ENCODE results near the gene SOWAHC.
"Not testable (repeated sequence)": the region's sequence is repeated elsewhere in the genome, so short reads cannot be mapped to it uniquely, and the experiment has no call there.

Gene SOWAHC

DNA sequence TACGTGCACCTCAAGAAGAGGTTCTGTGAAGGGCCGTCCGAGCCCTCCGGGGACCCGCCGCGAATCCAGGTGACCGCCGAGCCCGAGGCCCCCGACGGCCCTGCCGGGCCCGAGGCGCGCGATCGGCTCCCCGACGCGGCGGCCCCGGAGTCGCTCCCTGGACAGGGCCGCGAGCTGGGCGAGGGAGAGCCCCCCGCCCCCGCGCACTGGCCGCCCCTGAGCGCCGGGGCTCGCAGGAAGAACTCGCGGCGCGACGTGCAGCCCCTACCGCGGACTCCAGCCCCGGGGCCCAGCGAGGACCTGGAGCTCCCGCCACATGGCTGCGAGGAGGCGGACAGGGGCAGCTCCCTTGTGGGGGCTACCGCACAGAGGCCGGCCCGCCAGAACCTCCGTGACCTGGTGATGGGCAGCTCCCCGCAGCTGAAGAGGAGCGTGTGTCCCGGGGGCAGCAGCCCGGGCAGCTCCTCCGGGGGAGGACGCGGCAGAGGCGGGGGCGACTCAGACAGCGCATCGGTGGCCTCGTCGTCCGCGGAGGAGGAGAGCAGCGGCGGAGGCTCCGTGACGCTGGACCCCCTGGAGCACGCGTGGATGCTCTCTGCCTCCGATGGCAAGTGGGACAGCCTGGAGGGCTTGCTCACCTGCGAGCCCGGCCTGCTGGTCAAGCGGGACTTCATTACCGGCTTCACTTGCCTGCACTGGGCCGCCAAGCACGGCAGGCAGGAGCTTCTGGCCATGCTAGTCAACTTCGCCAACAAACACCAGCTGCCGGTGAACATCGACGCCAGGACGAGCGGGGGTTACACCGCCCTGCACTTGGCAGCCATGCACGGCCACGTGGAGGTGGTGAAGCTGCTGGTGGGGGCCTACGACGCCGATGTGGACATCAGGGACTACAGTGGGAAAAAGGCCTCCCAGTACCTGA, 812 bp downstream of the SOWAHC start:
- no peak for DNase-seq (ENCODE audit: low read depth, low spot score)

GRCh38 chr2:109615637-109616144, 1.5 kb downstream of the SOWAHC start:
- DNase-seq (ENCODE audit: low read depth, low spot score) = no peak

DNA sequence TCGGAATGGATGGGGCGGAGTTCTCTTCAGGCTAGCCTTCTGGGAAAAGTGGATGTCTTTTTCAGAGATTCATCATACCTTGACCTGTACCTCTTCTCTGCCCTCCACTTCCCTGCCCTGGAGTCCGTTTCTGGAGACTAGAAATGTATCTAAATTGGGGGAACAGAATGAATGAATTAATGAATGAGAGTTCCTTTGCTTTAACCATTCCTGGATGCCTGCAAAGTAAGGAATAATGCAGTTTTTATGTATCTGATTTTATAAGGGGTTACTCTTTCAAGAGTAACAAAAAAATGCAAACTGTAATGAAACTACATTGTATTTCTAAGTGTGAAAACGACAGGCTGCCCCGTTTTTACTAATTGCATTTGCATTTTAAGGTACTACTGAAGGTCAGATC, 2.0 kb downstream of the SOWAHC start:
- no peak for DNase-seq (ENCODE audit: low read depth, low spot score)

DNA sequence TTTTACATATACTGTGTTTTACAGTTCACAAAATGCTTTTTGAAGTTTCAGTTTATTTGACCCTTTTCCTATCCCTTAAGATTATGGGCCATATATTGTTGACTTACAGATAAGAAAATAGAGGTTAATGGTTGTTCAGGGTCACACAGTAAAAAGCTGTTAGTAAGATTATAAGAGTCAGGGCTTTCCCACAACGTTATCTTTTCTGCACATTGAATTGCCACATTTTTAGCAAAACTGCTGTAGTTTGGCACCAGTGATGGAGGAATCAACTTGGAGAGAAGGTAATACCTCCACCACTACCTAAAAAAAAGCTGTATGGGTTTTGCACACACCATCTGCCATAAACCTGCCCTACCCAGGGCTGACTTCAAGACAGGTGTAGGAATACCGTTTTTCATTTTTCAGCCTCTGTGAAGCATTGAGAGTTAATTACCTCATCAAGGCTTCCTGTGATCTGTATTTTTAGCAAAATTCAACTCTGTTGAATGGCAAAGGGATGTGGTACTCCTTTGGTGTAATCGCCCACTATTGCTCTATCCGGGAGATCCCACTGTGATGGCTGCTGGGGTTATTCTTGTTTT, 5.0 kb downstream of the SOWAHC start:
- no peak for DNase-seq (ENCODE audit: low read depth, low spot score)

DNA sequence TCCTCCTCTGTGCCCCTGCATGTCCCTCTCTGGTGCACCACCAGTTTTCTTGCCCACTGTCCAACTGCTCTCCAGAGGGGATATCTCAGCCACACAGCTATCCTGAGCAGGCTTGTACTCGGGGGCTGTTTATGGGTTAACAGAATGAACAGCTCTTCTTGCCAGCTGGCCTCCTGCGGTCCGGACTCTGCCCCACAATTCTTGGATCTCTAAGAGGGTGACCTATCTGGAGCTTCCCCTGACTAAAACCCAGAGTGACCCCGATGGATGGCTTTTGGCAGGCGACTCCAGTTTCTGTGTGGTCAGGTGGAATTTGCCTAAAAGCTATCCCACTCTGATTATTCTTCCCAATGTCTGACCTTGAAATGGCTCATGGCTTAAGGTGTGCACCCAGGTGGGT, 9.1 kb downstream of the SOWAHC start:
- DNase-seq (ENCODE audit: low read depth, low spot score) = no peak

DNA sequence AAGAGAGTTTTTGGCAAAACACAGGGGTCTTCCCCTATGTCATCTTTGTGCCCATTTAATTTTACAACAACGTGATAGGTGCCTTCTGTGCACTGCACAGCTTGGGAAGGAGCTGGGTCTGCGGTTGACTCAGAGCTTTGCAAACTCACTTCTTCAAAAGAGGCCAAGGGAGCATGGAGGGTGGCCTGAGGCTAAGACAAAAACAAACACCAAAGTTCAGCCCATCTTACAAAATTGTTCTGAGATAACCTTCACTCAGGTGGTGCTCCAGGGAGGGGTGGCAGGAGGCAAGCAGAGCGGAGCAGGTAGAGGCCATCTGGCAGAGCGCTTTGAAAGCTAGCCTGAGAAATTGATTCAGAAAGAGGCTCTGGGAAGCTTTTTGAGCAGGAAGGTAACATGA, 9.8 kb downstream of the SOWAHC start:
- DNase-seq (ENCODE audit: low read depth, low spot score) = no peak

DNA sequence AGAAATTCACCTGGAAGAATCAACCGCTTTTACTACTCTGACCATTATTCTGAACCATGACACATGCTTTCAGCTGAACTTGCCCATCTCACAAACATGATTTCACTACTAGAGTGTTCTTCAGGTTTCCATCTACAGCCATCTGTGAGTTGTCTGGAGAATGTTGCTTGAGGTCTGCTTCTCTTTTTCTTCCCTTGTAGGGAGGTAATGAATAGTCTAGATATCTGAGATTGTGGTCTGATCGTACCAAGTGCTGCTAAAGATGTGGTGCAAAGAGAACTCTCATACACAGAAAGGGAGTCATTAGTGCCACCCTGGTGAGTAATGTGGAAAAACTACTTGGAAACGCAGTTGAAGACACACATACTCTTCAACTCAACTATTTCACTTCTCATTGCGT, 10.2 kb downstream of the SOWAHC start:
- DNase-seq (ENCODE audit: low read depth, low spot score) = no peak

GRCh38 chr2:109628321-109628720, 14.2 kb downstream of the SOWAHC start:
- not testable (repeated sequence) for DNase-seq (ENCODE audit: low read depth, low spot score)

DNA sequence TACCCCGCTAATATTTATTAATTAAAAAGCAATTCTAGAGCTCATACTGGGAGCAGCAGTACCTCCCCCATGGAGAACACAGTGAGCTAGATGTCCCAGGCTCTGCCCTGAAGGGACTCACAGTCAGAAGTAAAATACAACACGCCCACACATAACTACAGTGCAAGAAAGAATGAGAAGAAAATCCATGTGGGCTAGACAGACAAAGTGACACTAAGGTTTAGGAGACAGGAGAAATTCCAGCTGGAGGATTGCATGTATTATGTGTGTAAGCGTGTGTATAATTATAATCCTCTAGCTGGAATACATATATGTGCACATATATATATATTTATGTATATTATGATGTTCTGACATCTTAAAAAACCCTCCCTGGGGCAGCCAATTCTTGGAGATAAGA, 15.7 kb downstream of the SOWAHC start:
- DNase-seq (ENCODE audit: low read depth, low spot score) = no peak

DNA sequence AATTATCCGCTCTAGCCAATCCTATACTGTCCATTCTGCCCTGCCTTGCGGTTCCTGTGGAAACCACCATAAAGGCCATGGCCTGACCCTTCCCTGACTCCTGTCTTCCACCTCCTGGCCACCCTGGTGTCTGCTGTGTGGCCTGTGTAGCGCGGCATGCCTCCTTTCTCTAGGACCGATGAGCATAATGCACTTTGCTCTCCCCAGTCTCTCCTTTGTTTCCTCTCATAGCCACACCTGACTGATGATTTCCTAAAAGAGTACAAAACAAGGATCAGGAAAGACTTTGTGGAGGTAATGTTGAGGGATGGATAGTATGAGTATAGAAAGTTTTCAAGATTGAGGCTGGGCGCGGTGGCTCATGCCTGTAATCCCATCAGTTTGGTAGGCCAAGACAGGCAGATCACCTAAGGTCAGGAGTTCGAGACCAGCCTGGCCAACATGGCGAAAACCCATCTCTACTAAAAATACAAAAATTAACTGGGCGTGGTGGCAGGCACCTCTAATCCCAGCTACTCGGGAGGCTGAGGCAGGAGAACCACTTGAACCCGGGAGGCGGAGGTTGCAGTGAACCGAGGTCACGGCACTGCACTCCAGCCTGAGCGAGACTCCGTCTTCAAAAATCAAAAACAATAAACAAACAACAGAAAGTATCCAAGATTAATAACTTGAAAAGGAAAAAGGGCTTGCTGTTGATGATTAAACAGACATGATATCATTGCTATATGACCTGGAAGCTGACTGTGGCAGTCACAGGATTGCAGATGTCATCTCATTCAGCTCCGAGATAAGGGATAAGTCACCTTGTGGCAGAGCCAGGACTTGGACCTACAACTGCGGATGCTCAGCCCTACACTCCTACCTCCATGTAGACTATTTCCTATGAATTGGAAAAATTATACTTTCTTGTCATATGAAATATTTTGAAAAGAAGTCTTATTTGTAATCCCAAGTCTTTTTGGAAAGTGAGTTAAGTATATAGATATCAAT, 16.6 kb downstream of the SOWAHC start:
- DNase-seq (ENCODE audit: low read depth, low spot score) = no peak

GRCh38 chr2:109631741-109632140, 17.6 kb downstream of the SOWAHC start:
- no peak for DNase-seq (ENCODE audit: low read depth, low spot score)

DNA sequence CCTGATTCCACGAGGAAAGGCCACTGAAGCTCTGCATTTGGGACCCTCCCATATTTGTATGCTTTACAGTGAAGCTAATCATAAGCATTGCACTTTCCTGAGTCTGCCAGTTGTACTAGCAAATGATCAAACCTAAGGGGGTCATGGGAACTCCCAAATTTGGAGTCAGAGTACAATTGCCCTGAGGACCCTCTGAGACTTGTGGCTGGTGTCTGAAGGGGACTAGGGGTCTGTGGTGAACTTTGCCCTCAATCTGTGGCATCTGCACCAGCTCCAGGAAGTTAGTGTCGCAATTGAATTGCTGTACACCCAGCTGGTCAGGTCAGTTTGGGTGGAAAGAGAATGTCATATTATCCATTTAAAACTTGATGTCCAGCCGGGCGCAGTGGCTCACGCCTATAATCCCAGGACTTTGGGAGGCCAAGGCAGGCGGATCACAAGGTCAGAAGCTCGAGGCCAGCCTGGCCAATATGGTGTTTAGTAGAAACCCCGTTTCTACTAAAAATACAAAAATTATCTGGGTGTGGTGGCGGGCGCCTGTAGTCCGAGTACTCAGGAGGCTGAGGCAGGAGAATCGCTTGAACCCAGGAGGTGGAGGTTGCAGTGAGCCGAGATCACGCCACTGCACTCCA, 18.1 kb downstream of the SOWAHC start:
- DNase-seq (ENCODE audit: low read depth, low spot score) = no peak

GRCh38 chr2:109633284-109633961, 19.3 kb downstream of the SOWAHC start:
- no peak for DNase-seq (ENCODE audit: low read depth, low spot score)

- no peak for DNase-seq (ENCODE audit: low read depth, low spot score)
These were observed 21.5 kb downstream of the SOWAHC start for GRCh38 chr2:109635426-109636304.

GRCh38 chr2:109636317-109636716, 22.2 kb downstream of the SOWAHC start:
- DNase-seq (ENCODE audit: low read depth, low spot score) = no peak

DNA sequence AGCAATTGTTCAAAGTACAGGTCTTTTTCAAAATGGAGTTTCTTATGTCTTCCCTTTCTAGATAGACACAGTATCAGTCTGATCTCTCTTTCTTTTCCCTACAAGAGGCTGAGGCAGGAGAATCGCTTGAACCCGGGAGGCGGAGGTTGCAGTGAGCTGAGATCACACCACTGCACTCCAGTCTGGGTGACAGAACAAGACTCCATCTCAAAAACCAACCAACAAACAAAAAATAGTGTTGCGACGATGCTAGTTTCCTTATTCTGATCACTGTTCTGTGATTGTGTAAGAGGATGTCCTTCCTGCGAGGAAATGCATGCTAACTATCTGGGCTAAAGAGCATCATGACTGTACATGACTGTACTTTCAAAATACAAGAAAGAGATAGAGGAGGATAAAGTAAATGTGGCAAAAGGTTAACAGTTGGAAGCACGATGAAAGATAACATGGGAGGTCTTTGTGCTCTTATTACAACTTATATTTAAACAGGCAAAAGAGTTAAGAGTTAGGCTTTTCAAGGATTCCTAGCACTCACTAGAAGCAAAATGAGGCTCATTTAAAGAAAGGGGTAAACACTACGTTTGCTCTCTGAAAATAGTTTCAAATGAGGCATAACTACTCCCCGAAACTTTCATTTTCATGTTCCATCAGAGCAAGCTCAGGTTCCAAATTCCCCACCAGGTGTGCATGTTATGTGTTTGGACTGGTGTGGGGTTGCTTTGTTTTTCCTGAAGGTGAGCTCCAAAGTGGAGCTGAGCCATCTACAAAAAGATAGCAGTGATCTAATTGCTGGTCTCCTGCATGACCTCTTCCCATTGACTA, 23.8 kb downstream of the SOWAHC start:
- no peak for DNase-seq (ENCODE audit: low read depth, low spot score)

DNA sequence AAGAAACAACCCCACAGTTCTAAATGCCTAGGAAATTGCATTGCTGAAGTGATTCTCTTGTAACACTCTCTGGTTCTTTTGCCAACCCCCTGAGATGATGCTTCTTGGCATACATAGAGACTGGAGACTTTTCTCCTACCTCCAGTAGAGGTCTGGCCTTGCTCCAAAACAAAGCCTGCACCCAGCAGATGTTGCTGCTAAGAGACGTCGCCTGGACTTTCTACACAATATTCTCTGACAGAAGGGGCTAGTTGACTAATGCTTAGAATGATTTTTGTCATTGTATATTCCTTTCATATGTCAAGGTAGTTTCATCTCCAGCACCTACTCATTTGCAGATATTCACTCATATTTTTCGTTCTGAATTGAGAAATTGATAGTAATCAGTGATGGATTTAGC, 24.6 kb downstream of the SOWAHC start:
- peak; percentile 51 for DNase-seq (ENCODE audit: low read depth, low spot score)

GRCh38 chr2:109640000-109640399, 25.8 kb downstream of the SOWAHC start:
- DNase-seq (ENCODE audit: low read depth, low spot score) = not testable (repeated sequence)

All from brain pericyte (primary cell).